CD4-positive, alpha-beta T cell (primary cell): ENCODE results near the gene IFNGR2. TPM values are rescaled to one million over a fixed set of nuclear protein-coding genes. Genes with fewer than 3 reads are reported as not detected.

Experiments used
- ATAC-seq: fragments of 200-7000 bp; cut with Tn5 transposase; one replicate; pipeline ENCODE4 v1.10.0; 2022; ENCODE audit warnings: mild to moderate bottlenecking; ENCODE audit not compliant: poor library complexity
- CTCF ChIA-PET: fragments of 350-600 bp; sonication (Branson Sonifier 250); formaldehyde crosslinking; loops from one replicate; lab custom pipeline; 2021; ENCODE audit warnings: antibody characterized with exemption, inconsistent platforms; lab: Charles Lee
- POLR2A ChIA-PET: fragments of 350-600 bp; sonication (Branson Sonifier 250); formaldehyde crosslinking; loops from one replicate; lab custom pipeline; 2021; ENCODE audit warnings: antibody characterized with exemption, inconsistent platforms; lab: Charles Lee
- DNase-seq, 14 experiments: peaks; one replicate each; pipeline ENCODE4 v3.0.0-alpha.2; 2013 to 2020; ENCODE audit warnings: mixed read lengths in 2 of 14
- H3K27ac ChIP-seq, 2 donors: one replicate each; pipeline versions ENCODE4 v1.5.1 to v1.7.0; 2013; ENCODE audit warnings: low read length in 2 of 2, low read depth in 1 of 2, mild to moderate bottlenecking in 1 of 2
- H3K27me3 ChIP-seq, 2 experiments: 1 replicate in 1 of 2; 2 replicates in 1 of 2; pipeline versions ENCODE4 v1.6.1 to v1.7.0; 2013; ENCODE audit warnings: low read length in 2 of 2, control low read depth in 1 of 2, mild to moderate bottlenecking in 1 of 2, moderate library complexity in 1 of 2; ENCODE audit not compliant: insufficient read depth in 2 of 2, control insufficient read depth in 1 of 2
- H3K36me3 ChIP-seq: one replicate; pipeline ENCODE4 v1.6.1; 2013; ENCODE audit warnings: low read length, control low read depth; ENCODE audit not compliant: insufficient read depth
- H3K4me1 ChIP-seq: one replicate; pipeline ENCODE4 v1.6.1; 2013; ENCODE audit warnings: low read length, control low read depth; ENCODE audit not compliant: insufficient read depth
- H3K4me3 ChIP-seq: one replicate; pipeline ENCODE4 v1.5.1; 2013; ENCODE audit warnings: mild to moderate bottlenecking, low read length, moderate library complexity
- H3K9me3 ChIP-seq, 2 experiments: 1 replicate in 1 of 2; 2 replicates in 1 of 2; pipeline versions ENCODE4 v1.6.1 to v1.7.0; 2013; ENCODE audit warnings: low read length in 2 of 2, mild to moderate bottlenecking in 2 of 2, control low read depth in 1 of 2, moderate library complexity in 1 of 2; ENCODE audit not compliant: control insufficient read depth in 1 of 2, insufficient read depth in 1 of 2
- H3K27ac Mint-ChIP-seq: one replicate; pipeline ENCODE4 v1.8.0; 2020; ENCODE audit warnings: mixed read lengths
- H3K27me3 Mint-ChIP-seq: one replicate; pipeline ENCODE4 v1.8.0; 2021; ENCODE audit warnings: mixed read lengths
- H3K36me3 Mint-ChIP-seq: one replicate; pipeline ENCODE4 v1.8.0; 2021; ENCODE audit warnings: low read depth, mixed read lengths
- H3K4me1 Mint-ChIP-seq: one replicate; pipeline ENCODE4 v1.8.0; 2021; ENCODE audit warnings: low read depth, mixed read lengths
- H3K4me3 Mint-ChIP-seq: one replicate; pipeline ENCODE4 v1.8.0; 2020; ENCODE audit warnings: mild to moderate bottlenecking, mixed read lengths
- H3K9me3 Mint-ChIP-seq: one replicate; pipeline ENCODE4 v1.8.0; 2020; ENCODE audit warnings: mixed read lengths
- CTCF ChIP-seq: fragments of 200-600 bp; IDR thresholded peaks from one replicate; pipeline ENCODE4 v1.8.0; 2022; ENCODE audit warnings: antibody characterized with exemption, mild to moderate bottlenecking
- intact Hi-C, 2 experiments: fragments of 100-400 bp; cut with DNase I in 1 of 2; cut with micrococcal nuclease in 1 of 2; formaldehyde crosslinking; loops; one replicate each; pipeline versions ENCODE4 v1.15.1 to v1.9.0; 2023 to 2025; cut with DNase I, micrococcal nuclease
- total RNA-seq, 174 experiments: library from RNA in 2 of 174; stranded (reverse) in 2 of 174; gene quantifications; one replicate each; pipeline ENCODE4 v1.2.3 and lab custom pipeline; 2021 to 2026

IFNGR2 gene
- total RNA-seq, 2 experiments from 2014 or later: 14.6 to 17.7 TPM

DNA sequence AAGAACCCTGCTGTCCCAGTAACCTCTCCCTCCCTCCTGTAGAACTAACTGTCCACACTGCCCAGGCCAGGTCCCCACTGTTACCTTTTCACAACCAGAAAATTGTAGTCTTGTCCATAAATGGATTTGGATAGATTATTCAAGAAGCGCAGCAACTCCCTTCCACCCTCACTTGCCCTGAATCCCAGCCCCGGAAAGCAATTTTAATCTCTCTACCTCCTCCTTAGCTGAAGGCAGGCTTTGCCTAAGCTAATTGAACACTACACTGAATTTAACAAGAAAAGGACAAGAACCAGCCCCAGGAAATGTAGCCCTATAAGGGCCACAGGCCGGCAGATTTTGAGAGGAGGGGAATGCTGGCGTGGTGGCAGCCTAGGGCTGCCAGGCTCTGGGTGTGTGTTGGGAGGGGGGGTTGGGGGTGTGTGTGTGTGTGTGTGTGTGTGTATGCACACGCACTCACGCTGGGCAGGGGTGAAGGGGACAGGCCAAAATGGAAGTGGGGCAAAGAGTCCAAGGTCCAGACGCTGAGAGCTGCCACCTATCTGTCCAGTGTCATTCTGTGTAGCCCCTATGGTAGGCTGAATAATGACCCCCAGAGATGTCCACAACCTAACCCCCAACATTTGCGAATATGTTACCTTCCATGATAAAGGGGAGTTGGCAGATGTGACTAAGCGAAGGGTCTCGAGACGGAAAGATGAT, 10.8 kb upstream of the IFNGR2 start:
- H3K27ac Mint-ChIP-seq: no peak overlapping the region
- H3K36me3 Mint-ChIP-seq: no peaks in the 10 kb centered on the region
- H3K4me3 ChIP-seq: no peak overlapping the region
- no peaks in the 10 kb centered on the region for H3K27me3 ChIP-seq
- no peaks in the 10 kb centered on the region for H3K27me3 Mint-ChIP-seq
- no peak overlapping the region for H3K4me3 Mint-ChIP-seq
- ChIA-PET CTCF (no interaction called here), POLR2A (no interaction called here)
- no peaks in the 10 kb centered on the region for H3K9me3 ChIP-seq
- intact Hi-C loops: no loop called here
- ATAC-seq (no peak), DNase-seq (no peak)
- H3K9me3 Mint-ChIP-seq: no peaks in the 10 kb centered on the region
- no peak overlapping the region for H3K27ac ChIP-seq
- no peak for TF ChIP-seq CTCF
- H3K36me3 ChIP-seq: no peaks in the 10 kb centered on the region
- no peaks in the 10 kb centered on the region for H3K4me1 Mint-ChIP-seq
- H3K4me1 ChIP-seq: no peaks in the 10 kb centered on the region

DNA sequence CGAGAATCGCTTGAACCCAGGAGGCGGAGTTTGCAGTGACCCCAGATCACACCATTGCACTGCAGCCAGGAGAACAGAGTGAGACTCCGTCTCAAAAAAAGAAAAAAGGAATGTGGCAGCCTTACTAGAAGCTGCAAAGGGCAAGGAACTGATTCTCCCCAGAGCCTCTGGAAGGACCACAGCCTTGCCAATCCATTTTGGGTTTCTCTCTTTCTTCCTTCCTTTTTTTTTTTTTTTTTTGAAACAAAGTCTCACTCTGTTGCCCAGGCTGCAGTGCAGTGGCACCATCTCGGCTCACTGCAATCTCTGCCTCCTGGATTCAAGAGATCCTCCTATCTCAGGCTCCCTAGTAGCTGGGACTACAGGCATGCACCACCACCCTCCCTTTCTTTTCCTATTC, 9.9 kb upstream of the IFNGR2 start:
- H3K4me3 ChIP-seq: no peak overlapping the region
- DNase-seq (no peak), ATAC-seq (no peak)
- no peaks in the 10 kb centered on the region for H3K27me3 ChIP-seq
- no peaks in the 10 kb centered on the region for H3K9me3 ChIP-seq
- H3K36me3 ChIP-seq: no peaks in the 10 kb centered on the region
- no peaks in the 10 kb centered on the region for H3K4me1 ChIP-seq
- ChIA-PET POLR2A (no interaction called here), CTCF (no interaction called here)
- Mint-ChIP-seq H3K4me3 (no peak overlapping the region), H3K27me3 (no peaks in the 10 kb centered on the region), H3K4me1 (no peaks in the 10 kb centered on the region), H3K9me3 (no peaks in the 10 kb centered on the region), H3K27ac (no peak overlapping the region), H3K36me3 (no peaks in the 10 kb centered on the region)
- no peak for TF ChIP-seq CTCF
- intact Hi-C loops: no loop called here
- no peak overlapping the region for H3K27ac ChIP-seq

DNA sequence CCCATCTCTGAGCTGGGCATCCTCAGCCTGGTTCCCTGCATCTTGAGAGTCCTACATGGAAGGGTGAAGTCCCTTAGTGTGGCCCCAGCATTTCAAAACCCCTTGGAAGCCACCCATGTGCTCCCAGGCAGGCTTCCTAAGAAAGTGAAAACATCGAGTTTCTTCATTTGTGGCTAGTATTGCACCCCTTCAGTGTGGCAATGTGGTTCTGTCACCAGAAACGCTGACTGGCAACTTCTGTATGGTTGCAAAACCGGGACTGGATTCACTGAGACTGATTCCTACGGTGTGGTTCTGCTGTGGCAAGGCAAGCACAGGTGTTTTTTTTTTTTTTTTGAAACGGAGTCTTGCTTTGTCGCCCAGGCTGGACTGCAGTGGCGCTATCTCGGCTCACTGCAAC, 9.0 kb upstream of the IFNGR2 start:
- intact Hi-C loops: no loop called here
- H3K27ac Mint-ChIP-seq: no peak overlapping the region
- DNase-seq (peak in 3 of 14 experiments; percentile 28 to 66 (median 64)), ATAC-seq (no peak)
- Histone ChIP-seq H3K27me3 (no peaks in the 10 kb centered on the region), H3K27ac (no peak overlapping the region), H3K4me1 (no peaks in the 10 kb centered on the region), H3K9me3 (no peaks in the 10 kb centered on the region), H3K4me3 (no peak overlapping the region), H3K36me3 (no peaks in the 10 kb centered on the region)
- no peaks in the 10 kb centered on the region for H3K4me1 Mint-ChIP-seq
- ChIA-PET POLR2A (no interaction called here), CTCF (no interaction called here)
- H3K27me3 Mint-ChIP-seq: no peaks in the 10 kb centered on the region
- H3K9me3 Mint-ChIP-seq: no peaks in the 10 kb centered on the region
- H3K4me3 Mint-ChIP-seq: no peak overlapping the region
- TF ChIP-seq CTCF: no peak
- no peaks in the 10 kb centered on the region for H3K36me3 Mint-ChIP-seq
